ENCODE measurements around the gene BNC2.

Gene BNC2

DNA sequence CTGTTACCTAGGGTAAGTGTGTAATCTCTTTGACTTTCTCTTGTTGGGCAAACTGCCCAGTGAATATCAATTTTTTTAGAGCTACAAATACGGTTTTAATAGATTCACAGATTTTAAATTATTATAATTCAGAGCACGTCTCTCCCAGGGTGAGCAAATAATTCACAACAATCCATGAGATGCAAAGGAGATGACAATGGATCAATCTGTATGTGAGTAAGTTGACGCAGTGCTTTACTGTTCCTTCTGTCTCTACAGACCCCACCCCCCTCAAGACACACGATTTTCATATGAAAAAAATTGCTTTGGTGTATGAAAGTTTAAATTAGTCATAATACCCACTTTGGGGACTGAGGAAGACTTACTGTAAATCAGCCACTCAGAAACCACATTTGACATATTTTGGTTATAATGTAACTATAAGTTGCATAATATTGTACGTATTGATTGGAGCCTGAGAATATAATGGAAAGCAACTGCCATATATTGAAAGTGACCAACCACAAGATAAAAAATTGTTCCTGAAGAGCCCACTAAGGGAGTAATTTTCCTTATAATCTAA is 201.7 kb downstream of the BNC2 start:
- Histone ChIP-seq H3K27me3 (ENCODE audit: insufficient read depth, low read length, poor library complexity, severe bottlenecking) (no peaks in the 10 kb centered on the region), H3K4me1 (ENCODE audit: insufficient read depth, low read length, poor library complexity, severe bottlenecking) (no peaks in the 10 kb centered on the region), H2AFZ (ENCODE audit: low read length) (no peak overlapping the region), H3K9me2 (replicated peaks; ENCODE audit: low read depth, low read length) (no peaks in the 10 kb centered on the region), H3K4me2 (ENCODE audit: low read depth, low read length, poor library complexity, severe bottlenecking) (no peak overlapping the region), H3K36me3 (ENCODE audit: insufficient read depth, low read length) (no peaks in the 10 kb centered on the region), H3K79me2 (ENCODE audit: insufficient read depth, low read length) (no peaks in the 10 kb centered on the region), H3K9me3 (ENCODE audit: insufficient read depth, low read depth, low read length) (no peaks in the 10 kb centered on the region), H4K20me1 (ENCODE audit: insufficient read depth, low read length, poor library complexity, severe bottlenecking) (no peaks in the 10 kb centered on the region), H3K9ac (ENCODE audit: low read depth, low read length, poor library complexity, severe bottlenecking) (no peak overlapping the region), H3K4me3 (ENCODE audit: low read length, poor library complexity, severe bottlenecking) (no peak overlapping the region), H3F3A (ENCODE audit: low read depth) (no peaks in the 10 kb centered on the region)
- TF ChIP-seq, protein P1, sequence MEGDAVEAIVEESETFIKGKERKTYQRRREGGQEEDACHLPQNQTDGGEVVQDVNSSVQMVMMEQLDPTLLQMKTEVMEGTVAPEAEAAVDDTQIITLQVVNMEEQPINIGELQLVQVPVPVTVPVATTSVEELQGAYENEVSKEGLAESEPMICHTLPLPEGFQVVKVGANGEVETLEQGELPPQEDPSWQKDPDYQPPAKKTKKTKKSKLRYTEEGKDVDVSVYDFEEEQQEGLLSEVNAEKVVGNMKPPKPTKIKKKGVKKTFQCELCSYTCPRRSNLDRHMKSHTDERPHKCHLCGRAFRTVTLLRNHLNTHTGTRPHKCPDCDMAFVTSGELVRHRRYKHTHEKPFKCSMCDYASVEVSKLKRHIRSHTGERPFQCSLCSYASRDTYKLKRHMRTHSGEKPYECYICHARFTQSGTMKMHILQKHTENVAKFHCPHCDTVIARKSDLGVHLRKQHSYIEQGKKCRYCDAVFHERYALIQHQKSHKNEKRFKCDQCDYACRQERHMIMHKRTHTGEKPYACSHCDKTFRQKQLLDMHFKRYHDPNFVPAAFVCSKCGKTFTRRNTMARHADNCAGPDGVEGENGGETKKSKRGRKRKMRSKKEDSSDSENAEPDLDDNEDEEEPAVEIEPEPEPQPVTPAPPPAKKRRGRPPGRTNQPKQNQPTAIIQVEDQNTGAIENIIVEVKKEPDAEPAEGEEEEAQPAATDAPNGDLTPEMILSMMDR (conservative IDR thresholded peaks at IDR 0.05; ENCODE audit: low read length), result no peak
- TF ChIP-seq EZH2phosphoT487 (IDR thresholded peaks at IDR 0.05; ENCODE audit: borderline replicate concordance), result no peak

DNA sequence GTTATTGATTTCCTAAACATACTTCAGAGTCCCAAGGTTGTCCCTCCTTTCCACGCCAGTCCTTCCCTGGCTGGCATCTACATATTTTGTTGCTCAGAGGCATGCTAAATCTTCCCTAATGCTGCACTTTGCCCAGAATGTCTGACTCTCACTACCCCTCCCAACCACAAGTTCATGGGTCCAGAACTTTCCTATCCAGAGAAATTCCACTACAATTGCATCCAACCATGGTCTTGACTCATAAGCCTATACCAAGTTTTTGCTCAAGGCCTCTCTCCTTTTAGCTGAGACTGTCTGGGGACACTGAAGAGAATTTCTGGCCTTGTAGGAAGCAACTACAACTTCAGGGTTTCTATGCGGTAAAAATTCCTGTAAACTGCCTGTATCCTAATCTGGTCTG is 206.3 kb downstream of the BNC2 start:
- Histone ChIP-seq H3K4me3 (ENCODE audit: low read length, poor library complexity, severe bottlenecking) (no peak overlapping the region), H4K20me1 (ENCODE audit: insufficient read depth, low read length, poor library complexity, severe bottlenecking) (no peaks in the 10 kb centered on the region), H3K4me1 (ENCODE audit: insufficient read depth, low read length, poor library complexity, severe bottlenecking) (no peaks in the 10 kb centered on the region), H2AFZ (ENCODE audit: low read length) (no peak overlapping the region), H3K9me3 (ENCODE audit: insufficient read depth, low read depth, low read length) (no peaks in the 10 kb centered on the region), H3K36me3 (ENCODE audit: insufficient read depth, low read length) (no peaks in the 10 kb centered on the region), H3K79me2 (ENCODE audit: insufficient read depth, low read length) (no peaks in the 10 kb centered on the region), H3K9me2 (replicated peaks; ENCODE audit: low read depth, low read length) (no peaks in the 10 kb centered on the region), H3K27me3 (ENCODE audit: insufficient read depth, low read length, poor library complexity, severe bottlenecking) (no peaks in the 10 kb centered on the region), H3K4me2 (ENCODE audit: low read depth, low read length, poor library complexity, severe bottlenecking) (no peak overlapping the region), H3K9ac (ENCODE audit: low read depth, low read length, poor library complexity, severe bottlenecking) (no peak overlapping the region), H3F3A (ENCODE audit: low read depth) (no peaks in the 10 kb centered on the region)
- TF ChIP-seq, protein P1 (conservative IDR thresholded peaks at IDR 0.05; ENCODE audit: low read length), result no peak
- TF ChIP-seq EZH2phosphoT487 (IDR thresholded peaks at IDR 0.05; ENCODE audit: borderline replicate concordance), result no peak

DNA sequence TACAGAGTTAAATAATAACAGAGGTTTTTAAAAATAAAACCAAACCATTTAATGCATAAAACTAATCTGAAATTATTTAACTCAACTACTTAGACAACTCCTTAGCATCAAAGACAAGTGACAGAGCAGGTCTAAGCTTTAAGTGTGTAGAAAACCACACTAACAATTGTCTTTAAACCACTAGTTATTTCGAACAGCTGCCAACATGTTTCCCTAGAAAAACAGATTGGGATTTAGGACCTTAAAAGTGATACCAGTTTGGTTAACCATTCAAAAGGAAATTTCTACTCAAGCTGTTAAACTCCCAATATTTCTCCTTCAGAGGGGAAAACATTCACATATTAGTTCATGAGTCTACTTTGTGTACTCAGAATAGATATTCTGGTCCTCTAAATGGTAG is 208.7 kb downstream of the BNC2 start:
- no peaks in the 10 kb centered on the region for H3K9me2 ChIP-seq (replicated peaks; ENCODE audit: low read depth, low read length)
- H3K4me3 ChIP-seq (ENCODE audit: low read length, poor library complexity, severe bottlenecking), result no peak overlapping the region
- no peaks in the 10 kb centered on the region for H3F3A ChIP-seq (ENCODE audit: low read depth)
- H2AFZ ChIP-seq (ENCODE audit: low read length), result no peak overlapping the region
- H3K4me1 ChIP-seq (ENCODE audit: insufficient read depth, low read length, poor library complexity, severe bottlenecking), result no peaks in the 10 kb centered on the region
- H4K20me1 ChIP-seq (ENCODE audit: insufficient read depth, low read length, poor library complexity, severe bottlenecking), result no peaks in the 10 kb centered on the region
- H3K9me3 ChIP-seq (ENCODE audit: insufficient read depth, low read depth, low read length), result no peaks in the 10 kb centered on the region
- H3K4me2 ChIP-seq (ENCODE audit: low read depth, low read length, poor library complexity, severe bottlenecking), result no peak overlapping the region
- H3K36me3 ChIP-seq (ENCODE audit: insufficient read depth, low read length), result no peaks in the 10 kb centered on the region
- no peak for TF ChIP-seq EZH2phosphoT487 (IDR thresholded peaks at IDR 0.05; ENCODE audit: borderline replicate concordance)
- TF ChIP-seq, protein P1 (conservative IDR thresholded peaks at IDR 0.05; ENCODE audit: low read length), result no peak
- H3K9ac ChIP-seq (ENCODE audit: low read depth, low read length, poor library complexity, severe bottlenecking), result no peak overlapping the region
- H3K27me3 ChIP-seq (ENCODE audit: insufficient read depth, low read length, poor library complexity, severe bottlenecking), result no peaks in the 10 kb centered on the region
- no peaks in the 10 kb centered on the region for H3K79me2 ChIP-seq (ENCODE audit: insufficient read depth, low read length)

Measured in Loucy (cell line).